ENCODE data around the gene SESTD1.

GRCh38 chr2:179177694-179178093 lies 86.9 kb downstream of the SESTD1 start:
- no peak for TF ChIP-seq CTCF (IDR thresholded peaks at IDR 0.05; ENCODE audit: poor library complexity)
- TF ChIP-seq EZH2phosphoT487 (IDR thresholded peaks at IDR 0.05; ENCODE audit: low read depth, severe bottlenecking, unreplicated experiment) = no peak
- no peak for TF ChIP-seq EZH2 (IDR thresholded peaks at IDR 0.05; ENCODE audit: borderline replicate concordance)
